Natural killer cell (primary cell): ENCODE measurements around the gene PTPRR. TPM values are rescaled to one million over a fixed set of nuclear protein-coding genes. Genes with fewer than 3 reads are reported as not detected.

Source experiments
- ATAC-seq, 3 donors: fragments of 150-1000 bp in 2 of 3; fragments of 200-7000 bp in 1 of 3; cut with Tn5 transposase; 1 replicate in 1 of 3; 2 replicates in 2 of 3; pipeline ENCODE4 v1.10.0; 2021; ENCODE audit warnings: mild to moderate bottlenecking in 2 of 3, moderate library complexity in 2 of 3
- DNase-seq, 2 donors: peaks; one replicate each; pipeline versions ENCODE4 v3.0.0 to v3.0.0-alpha.2; 2013 to 2021; ENCODE audit warnings: mixed read lengths in 1 of 2
- H3K27ac ChIP-seq: one replicate; pipeline ENCODE4 v1.5.1; 2013; ENCODE audit warnings: mild to moderate bottlenecking, low read length
- H3K27me3 ChIP-seq: one replicate; pipeline ENCODE4 v1.6.1; 2013; ENCODE audit warnings: low read length; ENCODE audit not compliant: control insufficient read depth, insufficient read depth
- H3K36me3 ChIP-seq: one replicate; pipeline ENCODE4 v1.6.1; 2013; ENCODE audit warnings: low read length; ENCODE audit not compliant: control insufficient read depth, insufficient read depth
- H3K4me1 ChIP-seq: one replicate; pipeline ENCODE4 v1.6.1; 2013; ENCODE audit warnings: low read length; ENCODE audit not compliant: control insufficient read depth, insufficient read depth
- H3K4me3 ChIP-seq: one replicate; pipeline ENCODE4 v1.5.1; 2013; ENCODE audit warnings: low read length
- H3K9me3 ChIP-seq: one replicate; pipeline ENCODE4 v1.6.1; 2013; ENCODE audit warnings: low read length; ENCODE audit not compliant: control insufficient read depth, insufficient read depth
- H3K27ac Mint-ChIP-seq, 2 donors: one replicate each; pipeline ENCODE4 v1.8.0; 2022; ENCODE audit warnings: mild to moderate bottlenecking in 2 of 2, mixed read lengths in 2 of 2, moderate library complexity in 1 of 2
- H3K27me3 Mint-ChIP-seq, 2 donors: one replicate each; pipeline ENCODE4 v1.8.0; 2022; ENCODE audit warnings: low read depth in 2 of 2, mixed read lengths in 2 of 2
- H3K36me3 Mint-ChIP-seq: one replicate; pipeline ENCODE4 v1.8.0; 2022; ENCODE audit warnings: mixed read lengths
- H3K4me1 Mint-ChIP-seq, 2 donors: one replicate each; pipeline ENCODE4 v1.8.0; 2022; ENCODE audit warnings: mixed read lengths in 2 of 2
- H3K4me3 Mint-ChIP-seq: one replicate; pipeline ENCODE4 v1.8.0; 2022; ENCODE audit warnings: mild to moderate bottlenecking, moderate library complexity, mixed read lengths
- H3K9me3 Mint-ChIP-seq, 2 donors: one replicate each; pipeline ENCODE4 v1.8.0; 2022; ENCODE audit warnings: mixed read lengths in 2 of 2
- CTCF ChIP-seq: fragments of 200-600 bp; IDR thresholded peaks from one replicate; pipeline ENCODE4 v1.8.0; 2022; ENCODE audit warnings: antibody characterized with exemption
- WGBS: methylation state at CpG from one replicate; pipeline ENCODE4 v1.1.7; 2013; ENCODE audit warnings: missing lambda C conversion rate; ENCODE audit not compliant: insufficient coverage; 5-methylcytosine and 5-hydroxymethylcytosine counted together
- intact Hi-C: fragments of 100-400 bp; cut with micrococcal nuclease; formaldehyde crosslinking; loops from one replicate; pipeline ENCODE4 v1.14.2; 2022
- total RNA-seq, 4 donors: library from RNA; stranded (reverse); fragments of 120-200 nt in 1 of 4; gene quantifications; one replicate each; pipeline versions ENCODE4 v1.2.3 to v1.2.4, GENCODE V29; 2013 to 2022

PTPRR gene
- total RNA-seq, 3 donors from 2014 or later (not counting 1 experiment from before 2014, with no cell fraction given) = 0.91 to 1.3 TPM; not detected in 1

- H3K4me3 ChIP-seq = no peak overlapping the region
- no peak for DNase-seq
- Mint-ChIP-seq H3K9me3 (peaks cover 0 to 5% of the 10 kb centered on the region in 2 donors), H3K27ac (no peak overlapping the region), H3K4me1 (no peaks in the 10 kb centered on the region), H3K36me3 (no peaks in the 10 kb centered on the region), H3K4me3 (no peak overlapping the region), H3K27me3 (peaks cover 0 to 5% of the 10 kb centered on the region in 2 donors)
- H3K27ac ChIP-seq = no peak overlapping the region
- no peak for TF ChIP-seq CTCF
- no peak for ATAC-seq
- WGBS = 95% methylated on average over 1 of the region's 1 CpG
- H3K36me3 ChIP-seq = no peaks in the 10 kb centered on the region
- intact Hi-C loops = no loop called here
- H3K4me1 ChIP-seq = no peaks in the 10 kb centered on the region
- H3K27me3 ChIP-seq = no peaks in the 10 kb centered on the region
- H3K9me3 ChIP-seq = no peaks in the 10 kb centered on the region
Measured at GRCh38 chr12:70829070-70829469, 91.5 kb downstream of the PTPRR start.

GRCh38 chr12:70828351-70828750, 92.2 kb downstream of the PTPRR start:
- H3K4me1 Mint-ChIP-seq = no peaks in the 10 kb centered on the region
- peaks cover 0 to 5% of the 10 kb centered on the region in 2 donors for H3K9me3 Mint-ChIP-seq
- no peak overlapping the region for H3K4me3 Mint-ChIP-seq
- Histone ChIP-seq H3K4me1 (no peaks in the 10 kb centered on the region), H3K4me3 (no peak overlapping the region), H3K36me3 (no peaks in the 10 kb centered on the region), H3K27ac (no peak overlapping the region), H3K9me3 (no peaks in the 10 kb centered on the region), H3K27me3 (no peaks in the 10 kb centered on the region)
- no peaks in the 10 kb centered on the region for H3K36me3 Mint-ChIP-seq
- ATAC-seq (no peak), DNase-seq (no peak)
- WGBS = 100% methylated on average over 1 of the region's 2 CpGs
- no peak for TF ChIP-seq CTCF
- H3K27me3 Mint-ChIP-seq = peaks cover 0 to 5% of the 10 kb centered on the region in 2 donors
- no peak overlapping the region for H3K27ac Mint-ChIP-seq
- intact Hi-C loops = no loop called here

GRCh38 chr12:70826156-70826555, 94.4 kb downstream of the PTPRR start:
- H3K27ac Mint-ChIP-seq = no peak overlapping the region
- H3K27me3 Mint-ChIP-seq = no peaks in the 10 kb centered on the region
- ATAC-seq = no peak

More at GRCh38 chr12:70826156-70826555, 94.4 kb downstream of the PTPRR start:
- no peaks in the 10 kb centered on the region for H3K36me3 Mint-ChIP-seq
- WGBS = 50% methylated on average over 3 of the region's 3 CpGs
- peaks cover 0 to 3% of the 10 kb centered on the region in 2 donors for H3K9me3 Mint-ChIP-seq
- no peak for TF ChIP-seq CTCF
- DNase-seq = no peak
- intact Hi-C loops = no loop called here
- Histone ChIP-seq H3K4me1 (no peaks in the 10 kb centered on the region), H3K9me3 (no peaks in the 10 kb centered on the region), H3K27me3 (no peaks in the 10 kb centered on the region), H3K36me3 (no peaks in the 10 kb centered on the region), H3K27ac (no peak overlapping the region), H3K4me3 (no peak overlapping the region)
- no peaks in the 10 kb centered on the region for H3K4me1 Mint-ChIP-seq
- no peak overlapping the region for H3K4me3 Mint-ChIP-seq
